Activated CD8-positive, alpha-beta memory T cell treated with anti-CD3 and anti-CD28 coated beads, Interleukin-2, amount 50 U/mL, for 24 hours (primary cell): ENCODE results near the gene SIPA1L3.
"Not testable (repeated sequence)": the region's sequence is repeated elsewhere in the genome, so short reads cannot be mapped to it uniquely, and the experiment has no call there.

Experiments
- DNase-seq: peaks from one replicate; pipeline ENCODE4 v3.0.0-alpha.2; 2020; ENCODE audit errors: extremely low read depth

The SIPA1L3 gene

DNA sequence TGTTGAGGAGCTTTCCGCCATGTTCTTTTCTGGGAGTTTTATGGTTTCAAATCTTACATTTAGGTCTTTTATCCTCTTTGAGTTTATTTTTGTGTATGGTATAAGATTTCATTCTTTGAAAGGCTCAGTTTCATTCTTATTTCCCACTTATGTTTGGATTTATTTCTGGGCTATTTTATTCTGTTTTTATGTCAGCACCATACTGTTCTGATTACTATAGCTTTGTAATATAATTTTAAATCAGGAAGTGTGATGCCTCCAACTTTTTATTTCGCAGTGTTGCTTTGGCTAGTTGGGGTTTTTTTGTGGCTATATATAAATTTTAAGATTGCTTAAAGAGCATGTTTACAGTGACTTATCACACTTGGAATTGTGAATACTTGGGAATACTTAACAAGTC, 135.1 kb downstream of the SIPA1L3 start:
- no peak for DNase-seq

DNA sequence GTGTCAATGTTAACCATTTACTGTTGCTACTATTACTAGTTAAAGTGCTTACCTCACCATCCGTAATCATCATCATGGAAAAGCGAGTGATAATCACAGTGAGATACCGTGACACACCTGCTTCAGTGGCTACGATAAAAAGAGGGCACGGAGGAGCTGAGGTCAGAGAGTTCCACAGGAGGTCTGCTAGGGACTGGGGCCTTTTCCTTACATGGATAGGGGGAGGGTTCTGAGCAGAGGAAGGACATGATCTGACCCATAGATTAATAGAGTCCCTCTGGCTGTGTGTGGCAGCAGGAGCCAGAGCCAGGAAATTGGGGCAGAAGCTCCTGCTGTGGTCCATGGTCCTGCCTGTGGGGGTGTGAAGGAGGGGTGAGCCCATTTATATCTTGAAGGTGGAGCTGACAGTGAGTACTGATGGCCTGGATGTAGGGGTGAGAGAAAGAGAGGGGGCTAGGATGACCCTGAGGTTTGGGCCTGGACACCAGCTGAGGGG, 136.7 kb downstream of the SIPA1L3 start:
- DNase-seq = no peak

DNA sequence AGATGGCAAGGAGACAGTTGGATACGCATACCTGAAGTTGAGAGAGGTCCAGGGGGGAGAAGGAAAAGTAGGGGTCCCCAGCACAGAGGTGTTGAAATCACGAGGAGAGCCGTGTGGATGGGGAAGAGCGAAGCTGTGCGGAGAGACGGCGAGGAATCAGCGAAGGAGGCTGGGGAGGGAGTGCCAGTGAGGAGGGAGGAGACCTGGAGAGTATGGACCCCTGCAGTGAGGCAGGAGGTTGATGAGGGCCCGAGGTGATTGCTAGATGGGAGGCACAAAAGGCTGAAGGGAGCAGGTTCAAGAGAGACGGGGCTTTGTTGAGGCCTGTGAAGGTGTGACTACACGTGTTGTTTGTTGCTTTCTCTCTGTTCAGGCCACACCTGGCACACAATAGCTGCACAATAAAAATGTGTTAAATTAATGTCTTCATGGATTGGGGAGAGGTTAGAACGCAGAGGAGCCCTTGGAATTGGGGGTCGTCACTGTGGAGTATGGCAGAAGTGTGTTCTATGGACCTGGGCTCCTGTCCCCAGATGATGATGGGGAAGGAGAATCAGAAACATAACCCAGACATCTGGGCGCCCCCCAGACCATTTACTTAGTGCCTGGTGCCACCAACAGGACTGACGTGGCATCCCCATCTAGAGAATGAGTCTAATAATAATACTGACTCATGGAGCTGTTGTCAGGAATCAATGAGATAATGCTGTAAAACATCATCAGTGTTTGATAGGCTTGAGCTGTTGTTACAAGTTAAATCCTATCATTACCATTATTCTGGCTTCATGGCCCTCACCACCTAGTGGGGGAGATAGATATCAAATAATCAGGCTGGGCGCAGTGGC, 137.5 kb downstream of the SIPA1L3 start:
- no peak for DNase-seq

DNA sequence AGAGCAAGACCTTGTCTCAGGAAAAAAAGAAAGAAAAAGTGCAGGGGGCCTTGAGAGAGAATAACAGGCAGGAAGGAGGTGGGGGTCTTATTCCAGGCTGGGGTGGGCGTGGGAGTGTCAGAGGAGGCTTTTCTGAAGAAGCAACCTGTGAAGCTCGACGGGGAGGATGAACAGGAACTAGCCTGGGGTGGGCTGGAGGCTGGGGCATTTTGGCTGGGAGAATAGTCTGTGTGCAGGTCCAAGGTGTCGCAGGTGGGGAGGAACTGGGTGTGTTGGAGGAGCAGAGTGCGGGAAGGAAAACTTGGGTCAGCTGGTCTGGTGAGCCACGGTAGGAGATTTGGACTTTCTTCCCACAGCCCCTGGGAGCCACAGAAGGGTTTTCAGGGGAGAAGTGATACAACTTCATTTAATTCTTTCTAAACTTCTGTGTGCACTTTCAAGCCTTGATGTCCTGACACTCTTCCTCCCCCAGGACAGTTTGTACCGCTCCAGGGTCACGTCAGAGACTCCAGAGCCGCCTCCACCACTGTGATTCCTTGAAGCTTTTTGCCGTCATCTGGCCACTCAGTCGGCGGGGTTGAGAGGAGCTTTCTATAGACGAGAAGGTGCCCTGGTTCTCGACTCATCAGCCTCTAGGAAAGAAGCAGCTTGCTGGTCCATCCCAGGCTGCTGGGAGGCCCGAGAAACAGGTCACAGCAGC, 138.7 kb downstream of the SIPA1L3 start:
- no peak for DNase-seq

DNA sequence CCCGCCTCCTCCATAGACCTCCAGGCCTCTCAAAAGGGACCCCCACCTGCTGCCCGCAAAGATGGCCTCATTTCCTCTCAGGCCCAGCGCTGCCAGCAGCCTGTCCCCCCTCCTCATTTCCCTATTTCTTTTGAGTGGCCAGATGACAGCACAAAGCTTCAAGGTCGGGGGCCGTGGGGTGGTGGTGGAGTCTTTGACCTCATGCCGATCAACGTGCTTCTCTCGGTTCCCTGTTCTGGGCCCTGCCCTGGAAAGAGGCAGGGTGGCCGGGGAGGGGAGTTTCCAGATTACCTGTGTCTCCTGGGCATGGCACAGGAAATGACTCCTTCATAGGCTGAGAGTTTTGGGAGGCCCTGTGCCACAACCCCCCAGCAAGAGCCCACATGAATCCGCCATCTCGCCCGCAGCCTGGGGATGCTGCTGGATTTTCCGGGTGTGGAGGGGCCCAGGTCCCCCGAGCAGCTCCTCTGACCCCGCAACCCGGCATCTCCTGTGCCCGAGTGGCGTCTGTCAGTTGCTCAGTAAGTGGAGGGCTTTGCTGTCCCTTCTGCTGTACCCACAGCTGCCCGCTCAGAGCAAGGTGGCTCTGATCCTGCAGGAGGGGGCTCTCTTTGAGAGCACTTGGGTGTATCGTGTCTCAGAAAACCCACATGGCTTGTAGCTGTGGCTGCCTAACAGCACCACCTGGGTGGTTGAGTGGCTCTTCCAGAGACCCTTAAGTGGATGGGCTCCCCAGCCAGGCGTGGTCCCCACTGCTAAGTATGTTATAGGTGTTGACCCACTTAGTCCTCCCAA, 139.4 kb downstream of the SIPA1L3 start:
- no peak for DNase-seq

DNA sequence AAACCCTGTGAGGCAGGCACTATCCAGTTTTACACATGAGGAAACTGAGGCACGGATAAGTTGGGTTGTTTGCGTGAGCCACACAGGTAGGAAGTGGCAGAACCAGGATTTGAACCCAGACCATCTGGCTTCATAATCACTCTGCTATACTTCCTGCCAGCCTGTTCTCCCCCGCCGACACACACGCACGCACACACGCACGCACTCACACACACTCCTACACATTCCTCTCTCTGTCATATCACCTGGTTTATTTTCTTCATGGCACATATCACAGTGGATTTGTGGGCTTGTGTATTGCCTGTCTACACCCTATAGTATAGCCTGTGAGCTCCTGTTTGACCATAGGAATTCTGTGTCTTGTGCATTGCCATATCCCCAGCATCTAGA, 140.0 kb downstream of the SIPA1L3 start:
- no peak for DNase-seq

DNA sequence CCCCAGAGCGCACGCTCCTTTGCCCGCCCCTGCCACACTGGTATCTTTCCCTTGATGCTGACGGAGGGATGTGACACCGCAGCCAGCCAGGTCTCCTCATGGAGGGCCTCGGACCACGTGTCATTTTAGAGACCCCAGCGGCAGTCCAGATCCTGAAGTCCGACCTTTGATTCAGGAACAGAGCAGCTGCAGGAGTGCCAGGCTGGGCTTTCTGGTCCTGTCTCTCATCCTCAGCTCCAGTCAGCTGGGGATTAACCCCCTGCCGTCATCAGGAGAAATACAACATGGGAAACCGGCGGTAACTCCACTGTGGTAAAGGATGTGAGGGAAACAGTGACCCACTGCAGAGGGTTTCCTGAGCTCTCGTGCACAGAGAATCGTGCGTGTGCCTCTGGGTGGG, 140.6 kb downstream of the SIPA1L3 start:
- DNase-seq = no peak

DNA sequence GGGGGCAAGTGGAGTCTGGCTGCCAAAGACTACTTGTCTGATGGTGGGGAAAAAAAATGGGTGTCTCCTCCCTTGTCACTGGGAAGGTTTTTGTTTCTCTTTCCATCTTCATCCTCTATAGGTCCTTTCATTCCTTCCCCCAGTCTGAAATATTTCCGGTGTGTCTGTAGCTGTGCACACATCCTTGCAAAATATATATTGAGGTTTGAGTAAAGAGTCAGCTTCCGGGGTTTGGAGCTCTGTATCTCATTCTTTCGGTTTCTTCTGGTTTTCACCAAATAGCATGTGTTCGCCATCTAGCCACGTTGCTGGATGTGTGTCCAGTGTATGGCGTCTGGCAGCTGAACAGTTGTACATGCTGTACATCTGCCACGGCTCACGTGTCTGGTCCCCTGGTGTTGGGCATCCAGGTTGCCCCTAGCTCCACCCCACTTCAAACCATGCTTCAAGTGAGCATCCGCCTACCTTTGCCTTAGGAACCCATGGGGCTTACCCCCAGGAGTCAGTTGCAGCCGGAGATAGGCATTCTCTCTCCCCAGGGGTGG, 142.2 kb downstream of the SIPA1L3 start:
- DNase-seq = no peak

DNA sequence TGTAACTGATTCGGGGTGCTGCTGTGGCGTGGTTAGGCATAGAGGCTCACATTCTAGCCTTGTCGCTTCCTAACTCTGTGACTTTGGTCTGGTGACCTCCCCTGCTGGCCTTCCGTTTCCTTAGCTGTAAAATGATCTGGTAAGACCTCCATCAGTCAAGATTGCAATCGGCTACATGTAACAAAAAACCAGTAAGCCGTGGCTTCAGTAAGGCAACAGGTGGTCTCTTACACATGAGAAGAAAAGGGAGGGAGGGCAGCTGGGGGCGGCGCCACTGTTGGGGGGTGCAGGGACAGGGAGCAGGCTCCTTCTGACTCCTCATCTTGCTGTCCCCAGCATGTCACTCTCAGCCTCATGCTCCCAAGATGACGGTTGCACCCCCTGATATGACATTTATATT, 148.0 kb downstream of the SIPA1L3 start:
- no peak for DNase-seq

DNA sequence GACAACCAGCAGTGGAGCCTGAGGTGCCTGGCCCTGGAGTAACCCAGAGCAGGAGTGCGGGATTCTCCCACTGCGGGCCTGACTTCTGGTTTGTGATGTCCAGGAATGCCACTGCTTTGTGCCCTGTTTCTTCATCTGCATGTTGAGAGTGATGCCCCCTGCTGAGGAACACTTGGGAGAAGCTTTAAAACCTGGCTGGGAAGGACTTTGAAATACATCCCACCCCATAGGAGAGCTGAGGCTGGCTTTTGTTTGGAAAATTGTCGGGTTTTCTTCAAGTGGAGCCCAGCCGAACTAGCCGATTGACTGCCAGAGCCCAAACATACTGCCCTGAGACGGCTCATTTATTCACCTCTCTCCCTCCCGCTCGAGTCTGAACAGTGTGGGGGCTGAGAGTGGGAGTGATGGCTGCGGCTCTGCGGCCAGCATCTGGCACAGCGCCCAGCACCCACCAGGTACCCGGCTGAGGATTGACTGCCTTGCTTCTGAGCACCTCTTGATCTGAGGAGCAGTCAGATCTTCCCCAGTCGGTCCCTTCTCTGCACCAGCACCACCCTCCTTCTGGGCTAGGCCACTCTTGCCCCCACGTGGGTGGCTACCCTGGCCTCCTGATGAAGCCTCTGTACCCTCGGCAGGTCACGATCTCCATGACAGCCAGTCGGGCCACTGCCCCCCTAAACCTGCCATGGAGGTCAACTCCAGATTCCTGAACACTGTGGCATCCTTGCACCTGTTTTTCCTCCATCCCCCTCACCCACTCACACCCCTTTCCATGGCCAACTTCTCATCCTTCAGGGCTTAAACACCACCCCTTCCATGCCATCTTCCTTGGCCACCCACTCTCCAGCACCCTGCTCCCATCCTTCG, 148.9 kb downstream of the SIPA1L3 start:
- DNase-seq = no peak

DNA sequence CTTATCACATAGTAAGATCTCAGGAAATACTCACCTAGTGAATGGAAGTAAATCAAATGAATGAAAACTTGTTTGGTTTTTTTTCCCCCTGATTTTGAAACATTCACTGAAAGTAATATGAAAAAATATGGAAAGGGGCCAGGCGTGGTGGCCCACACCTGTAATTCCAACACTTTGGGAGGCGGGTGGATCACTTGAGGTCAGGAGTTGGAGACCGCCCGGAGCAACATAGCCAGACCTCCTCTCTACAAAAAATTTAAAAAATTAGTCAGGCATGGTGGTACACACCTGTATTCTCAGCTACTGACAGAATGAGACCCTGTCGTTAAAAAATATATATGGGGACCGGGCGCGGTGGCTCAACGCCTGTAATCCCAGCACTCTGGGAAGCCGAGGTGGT, 149.6 kb downstream of the SIPA1L3 start:
- DNase-seq = no peak

DNA sequence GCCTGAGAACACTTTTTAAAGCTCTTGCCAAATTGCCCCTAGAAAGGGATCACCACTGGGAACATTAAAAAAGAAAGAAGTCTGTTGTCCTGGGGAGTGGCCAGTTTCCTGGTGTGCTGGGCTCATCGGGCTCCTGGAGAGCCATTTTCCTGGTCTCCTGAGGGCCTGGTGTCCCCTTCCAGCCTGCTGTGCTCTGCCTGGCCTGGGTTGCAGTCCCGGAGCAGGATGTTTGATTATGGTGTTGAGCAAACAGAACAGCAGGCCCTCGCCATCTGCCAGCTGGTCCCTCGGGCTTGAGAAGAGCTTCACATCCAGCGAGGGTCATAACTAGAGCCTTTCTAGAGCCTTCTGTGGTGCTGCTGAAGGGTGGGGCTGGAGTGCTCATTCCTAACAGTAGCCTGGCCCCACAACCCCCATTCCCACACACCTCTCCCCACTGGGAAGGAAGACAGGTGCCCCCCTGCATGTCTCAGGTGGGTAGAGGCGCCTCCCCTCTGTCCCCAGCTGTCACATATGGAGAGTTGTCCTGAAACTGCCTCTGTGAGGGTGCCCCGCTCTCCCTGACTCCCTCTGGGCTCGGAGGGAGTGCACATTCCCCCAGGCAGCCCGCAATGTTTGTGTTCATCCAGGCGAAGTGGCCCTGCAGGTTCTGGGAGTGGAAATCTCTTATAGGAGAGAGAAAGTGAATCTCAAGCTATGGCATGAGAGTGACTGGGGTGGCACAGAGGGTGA, 151.1 kb downstream of the SIPA1L3 start:
- no peak for DNase-seq

DNA sequence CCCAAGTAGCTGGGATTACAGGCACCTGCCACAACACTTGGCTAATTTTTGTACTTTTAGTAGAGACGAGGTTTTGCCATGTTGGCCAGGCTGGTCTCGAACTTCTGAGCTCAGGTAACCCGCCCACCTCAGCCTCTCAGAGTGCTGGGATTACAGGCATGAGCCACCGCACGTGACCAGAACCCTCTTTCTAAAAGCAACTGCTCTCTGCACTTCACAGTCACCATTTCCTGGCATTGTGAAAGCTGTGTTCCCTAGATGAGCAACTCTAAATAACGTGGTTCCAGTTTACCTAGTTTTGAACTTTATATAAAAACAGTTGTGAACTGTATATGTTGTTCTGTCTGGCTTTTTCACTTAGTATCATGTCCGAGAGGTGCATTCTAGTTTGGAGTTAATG, 152.9 kb downstream of the SIPA1L3 start:
- no peak for DNase-seq

DNA sequence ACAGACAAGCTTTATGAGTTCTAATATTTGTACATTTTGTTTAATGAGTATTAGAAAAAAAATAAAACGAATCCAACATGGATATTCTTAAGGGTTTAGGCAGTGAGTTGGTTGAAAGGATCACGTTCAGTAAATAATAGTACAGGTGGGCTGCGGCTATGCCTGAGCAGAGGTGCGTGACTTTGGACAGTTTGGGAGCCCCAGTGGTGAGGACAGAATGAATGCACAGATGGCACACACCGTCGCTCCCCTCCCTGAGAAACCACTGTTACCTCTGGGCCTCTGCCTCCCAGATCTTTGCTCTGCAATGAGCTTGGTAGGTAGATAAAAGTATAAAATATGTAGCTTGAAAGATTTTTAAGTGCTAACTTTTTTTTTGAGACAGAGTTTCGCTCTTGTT, 153.3 kb downstream of the SIPA1L3 start:
- no peak for DNase-seq

DNA sequence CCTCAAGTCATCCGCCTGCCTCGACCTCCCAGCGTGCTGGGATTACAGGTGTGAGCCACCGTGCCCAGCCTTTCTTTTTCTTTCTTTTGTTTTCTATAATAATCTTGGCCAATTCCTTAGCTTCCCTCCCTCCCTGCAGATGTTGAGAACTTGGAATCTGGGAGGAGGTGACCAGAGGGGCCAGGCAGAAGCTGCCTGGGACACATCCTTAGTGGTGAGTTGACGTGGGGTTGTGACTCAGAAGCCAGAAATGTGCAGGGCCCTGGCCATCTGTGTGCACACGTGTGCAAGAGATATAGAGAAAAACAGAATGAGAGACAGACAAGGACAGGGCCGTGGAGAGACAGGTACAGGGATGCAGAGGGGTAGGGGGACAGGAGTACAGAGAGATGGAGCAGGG, 154.3 kb downstream of the SIPA1L3 start:
- no peak for DNase-seq

DNA sequence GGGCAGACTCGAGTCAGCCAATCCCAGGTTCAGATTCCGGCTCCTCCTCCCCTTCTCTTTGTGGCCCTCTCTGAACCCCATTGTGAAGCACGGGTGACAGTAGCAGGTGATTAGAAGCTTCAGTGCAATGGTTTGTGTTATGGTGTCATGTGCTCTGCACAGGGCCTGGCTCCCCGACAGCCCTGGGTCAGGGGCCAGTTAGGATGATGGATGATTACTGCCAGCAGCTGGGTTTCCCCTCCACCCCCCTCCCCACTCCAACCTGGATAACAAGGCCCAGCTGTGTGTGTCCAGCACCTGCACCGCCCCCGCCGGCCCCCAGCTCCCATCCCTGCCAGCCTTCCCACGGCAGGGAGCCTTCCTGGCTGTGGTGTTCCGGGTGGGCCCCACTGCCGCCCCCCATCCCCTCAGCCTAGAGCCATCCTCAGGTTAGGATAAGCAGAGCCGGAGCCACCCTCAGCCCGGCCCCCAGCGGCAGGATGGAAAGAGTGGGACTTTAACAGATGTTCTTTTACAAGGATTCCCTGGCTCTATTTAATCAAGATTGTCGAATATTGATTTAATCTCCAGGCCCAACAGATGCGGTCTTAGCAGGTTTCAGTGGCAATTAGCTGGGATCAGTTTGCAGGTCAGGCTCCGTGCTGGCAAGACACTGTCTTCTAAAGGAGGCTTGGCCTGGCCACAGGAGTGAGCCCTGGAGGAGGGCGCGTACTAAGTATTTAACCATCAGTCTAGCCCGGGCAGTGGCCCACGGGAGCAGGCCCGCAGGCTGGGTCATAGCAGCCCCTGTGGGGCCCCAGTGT, 156.2 kb downstream of the SIPA1L3 start:
- DNase-seq = no peak

DNA sequence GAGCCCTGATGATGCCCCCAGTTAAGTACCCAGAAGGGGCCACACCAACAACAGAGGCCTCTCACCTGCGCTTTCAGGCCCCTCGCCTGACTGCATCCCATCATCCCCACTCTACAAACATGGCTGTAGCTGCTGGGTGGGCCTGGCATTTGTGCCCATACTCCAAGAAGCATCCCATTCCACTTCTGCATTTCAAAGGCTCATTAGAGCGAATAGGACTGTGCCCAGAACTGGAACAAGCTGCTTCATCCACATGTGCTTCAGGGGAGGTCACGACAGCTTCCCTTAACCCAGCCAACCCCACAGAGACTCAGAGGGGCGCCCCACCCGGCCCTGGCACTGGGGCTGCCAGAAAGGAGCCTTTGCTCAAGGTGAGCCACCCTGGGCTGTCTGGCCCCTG, 156.9 kb downstream of the SIPA1L3 start:
- no peak for DNase-seq

DNA sequence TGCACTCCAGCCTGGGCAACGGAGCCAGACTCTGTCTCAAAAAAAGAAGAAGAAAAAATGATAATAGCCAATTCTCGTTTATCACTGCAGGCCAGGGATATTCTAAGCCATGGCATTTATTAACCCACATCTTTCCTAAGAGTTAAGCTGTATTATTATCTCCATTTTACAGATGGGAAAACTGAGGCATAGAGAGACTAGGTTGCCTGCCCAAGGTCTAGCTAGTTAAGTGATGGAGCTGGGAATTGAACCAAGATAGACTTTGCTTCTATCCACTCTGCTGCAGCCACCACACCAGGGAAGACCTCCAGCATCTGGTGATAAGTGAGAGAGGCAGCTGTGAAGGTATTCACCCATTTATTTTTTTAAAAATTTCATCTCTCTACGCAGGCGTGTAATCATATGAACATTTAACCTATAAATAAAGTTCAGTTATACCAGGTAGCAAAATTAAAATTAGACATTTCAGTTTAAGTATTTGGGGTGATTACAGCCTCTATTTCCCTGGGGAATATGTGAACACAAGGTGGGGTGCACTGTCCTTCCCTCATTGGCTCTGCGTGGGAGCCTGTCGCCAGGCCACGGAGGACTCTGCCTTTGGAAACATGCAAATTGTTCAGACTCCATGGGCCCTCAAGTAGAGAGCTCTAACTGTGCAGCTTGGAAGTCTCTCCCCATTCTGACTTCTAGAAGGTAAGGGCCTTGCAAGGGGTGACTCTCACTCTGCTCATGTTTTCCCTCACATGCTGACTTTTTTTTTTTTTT, 157.8 kb downstream of the SIPA1L3 start:
- DNase-seq = no peak

DNA sequence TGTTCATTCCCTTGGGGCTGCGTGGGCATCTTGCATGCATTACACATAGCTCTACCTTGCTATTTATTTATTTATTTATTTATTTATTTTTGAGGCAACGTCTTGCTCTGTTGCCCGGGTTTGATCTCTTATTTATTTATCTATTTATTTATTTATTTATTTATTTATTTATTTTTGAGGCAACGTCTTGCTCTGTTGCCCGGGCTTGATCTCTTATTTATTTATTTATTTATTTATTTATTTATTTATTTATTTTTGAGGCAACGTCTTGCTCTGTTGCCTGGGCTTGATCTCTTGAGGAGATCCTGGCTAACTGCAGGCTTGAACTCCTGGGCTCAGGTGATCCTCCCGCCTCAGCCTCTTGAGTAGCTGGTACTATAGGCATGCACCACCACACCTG, 158.8 kb downstream of the SIPA1L3 start:
- DNase-seq = not testable (repeated sequence)
